Trophoblast cell (in vitro differentiated cells and primary cell): ENCODE measurements around the gene HTT.

Experiments
- DNase-seq, 2 donors: peaks; one replicate each; pipeline ENCODE4 v3.0.0-alpha.2; 2016
- H2AFZ ChIP-seq: 2 replicates; pipeline ENCODE4 v1.6.1; 2013; ENCODE audit warnings: low read length, moderate library complexity, mild to moderate bottlenecking; ENCODE audit not compliant: insufficient read depth, poor library complexity
- H2AK5ac ChIP-seq: 2 replicates; pipeline ENCODE4 v1.6.1; 2013; ENCODE audit warnings: mild to moderate bottlenecking, low read length
- H2BK120ac ChIP-seq: 2 replicates; pipeline ENCODE4 v1.6.1; 2013; ENCODE audit warnings: low read length, mild to moderate bottlenecking, moderate library complexity; ENCODE audit not compliant: insufficient read depth, poor library complexity
- H2BK12ac ChIP-seq: 2 replicates; pipeline ENCODE4 v1.6.1; 2013; ENCODE audit warnings: mild to moderate bottlenecking, low read length, moderate library complexity
- H2BK5ac ChIP-seq: 2 replicates; pipeline ENCODE4 v1.6.1; 2013; ENCODE audit warnings: low read length, low read depth, moderate library complexity, mild to moderate bottlenecking; ENCODE audit not compliant: poor library complexity
- H3K14ac ChIP-seq: 2 replicates; pipeline ENCODE4 v1.6.1; 2013; ENCODE audit warnings: mild to moderate bottlenecking, low read length
- H3K18ac ChIP-seq: 2 replicates; pipeline ENCODE4 v1.6.1; 2013; ENCODE audit warnings: mild to moderate bottlenecking, low read length
- H3K23ac ChIP-seq: 2 replicates; pipeline ENCODE4 v1.6.1; 2013; ENCODE audit warnings: low read length
- H3K27ac ChIP-seq: 2 replicates; pipeline ENCODE4 v1.5.1; 2013; ENCODE audit warnings: low read depth, mild to moderate bottlenecking, inconsistent platforms, low read length, moderate library complexity
- H3K27me3 ChIP-seq: 2 replicates; pipeline ENCODE4 v1.6.1; 2013; ENCODE audit warnings: inconsistent platforms, mild to moderate bottlenecking, low read length, moderate library complexity; ENCODE audit not compliant: insufficient read depth
- H3K36me3 ChIP-seq, 2 experiments: 1 replicate in 1 of 2; 2 replicates in 1 of 2; pipeline ENCODE4 v1.6.1; 2013; ENCODE audit warnings: low read length in 2 of 2, mild to moderate bottlenecking in 2 of 2, moderate library complexity in 1 of 2; ENCODE audit not compliant: insufficient read depth in 2 of 2, control insufficient read depth in 1 of 2
- H3K4ac ChIP-seq: 2 replicates; pipeline ENCODE4 v1.6.1; 2013; ENCODE audit warnings: low read depth, mild to moderate bottlenecking, low read length, moderate library complexity
- H3K4me1 ChIP-seq, 2 experiments: 1 replicate in 1 of 2; 2 replicates in 1 of 2; pipeline ENCODE4 v1.6.1; 2013; ENCODE audit warnings: low read length in 2 of 2, mild to moderate bottlenecking in 2 of 2, moderate library complexity in 1 of 2; ENCODE audit not compliant: insufficient read depth in 2 of 2, control insufficient read depth in 1 of 2
- H3K4me2 ChIP-seq: 2 replicates; pipeline ENCODE4 v1.6.1; 2013; ENCODE audit warnings: inconsistent platforms, mild to moderate bottlenecking, low read length, moderate library complexity
- H3K4me3 ChIP-seq: 2 replicates; pipeline ENCODE4 v1.5.1; 2013; ENCODE audit warnings: mild to moderate bottlenecking, low read depth, low read length, inconsistent platforms
- H3K79me1 ChIP-seq: one replicate; pipeline ENCODE4 v1.6.1; 2013; ENCODE audit warnings: low read length
- H3K79me2 ChIP-seq: 2 replicates; pipeline ENCODE4 v1.6.1; 2013; ENCODE audit warnings: low read length, mild to moderate bottlenecking; ENCODE audit not compliant: control insufficient read depth, insufficient read depth, poor library complexity
- H3K9ac ChIP-seq: 2 replicates; pipeline ENCODE4 v1.6.1; 2013; ENCODE audit warnings: mild to moderate bottlenecking, low read length
- H3K9me3 ChIP-seq: 2 replicates; pipeline ENCODE4 v1.6.1; 2013; ENCODE audit warnings: low read depth, mild to moderate bottlenecking, control low read depth, inconsistent platforms, low read length; ENCODE audit not compliant: insufficient read depth
- H4K12ac ChIP-seq: 2 replicates; pipeline ENCODE4 v1.6.1; 2013; ENCODE audit warnings: low read depth, mild to moderate bottlenecking, low read length, moderate library complexity
- H4K8ac ChIP-seq: 2 replicates; pipeline ENCODE4 v1.6.1; 2013; ENCODE audit warnings: low read depth, mild to moderate bottlenecking, low read length, moderate library complexity
- H4K91ac ChIP-seq: one replicate; pipeline ENCODE4 v1.6.1; 2013; ENCODE audit warnings: low read depth, mild to moderate bottlenecking, low read length, moderate library complexity
- WGBS: extraction: QIAGEN DNeasy Blood & Tissue Kit; methylation state at CpG from one replicate; pipeline ENCODE4 v1.1.7; 2013; ENCODE audit warnings: missing lambda C conversion rate; ENCODE audit not compliant: insufficient read length, insufficient coverage; ENCODE audit errors: extremely low coverage; 5-methylcytosine and 5-hydroxymethylcytosine counted together

Gene HTT

GRCh38 chr4:3211866-3212265 lies 137.4 kb downstream of the HTT start:
- Histone ChIP-seq H4K8ac (no peak overlapping the region), H3K9me3 (no peaks in the 10 kb centered on the region), H3K4me1 (peaks cover 0 to 4% of the 10 kb centered on the region in 2 experiments), H3K4me3 (no peak overlapping the region), H3K27me3 (no peaks in the 10 kb centered on the region), H2BK5ac (no peak overlapping the region), H3K79me1 (no peaks in the 10 kb centered on the region), H3K79me2 (no peaks in the 10 kb centered on the region), H3K4ac (no peak overlapping the region), H4K91ac (no peak overlapping the region), H3K36me3 (peaks cover 51 to 67% of the 10 kb centered on the region in 2 experiments), H3K9ac (no peak overlapping the region), H2AFZ (no peak overlapping the region), H3K23ac (no peak overlapping the region), H3K14ac (no peak overlapping the region), H2AK5ac (no peak overlapping the region), H2BK120ac (no peak overlapping the region), H2BK12ac (no peak overlapping the region), H3K27ac (no peak overlapping the region), H3K18ac (no peak overlapping the region), H4K12ac (no peak overlapping the region), H3K4me2 (no peak overlapping the region)
- no CpG with 5 or more reads among the region's 8 CpGs for WGBS
- DNase-seq = no peak

GRCh38 chr4:3212391-3213105 lies 138.1 kb downstream of the HTT start:
- Histone ChIP-seq H3K27me3 (no peaks in the 10 kb centered on the region), H3K4me3 (no peak overlapping the region)

GRCh38 chr4:3213106-3213425 lies 138.6 kb downstream of the HTT start:
- no peaks in the 10 kb centered on the region for H3K79me2 ChIP-seq

More at GRCh38 chr4:3212391-3213105, 138.1 kb downstream of the HTT start:
- Histone ChIP-seq H2BK5ac (no peak overlapping the region), H3K23ac (no peak overlapping the region), H3K18ac (no peak overlapping the region), H2AK5ac (no peak overlapping the region), H3K14ac (no peak overlapping the region), H3K9ac (no peak overlapping the region), H3K79me2 (no peaks in the 10 kb centered on the region), H3K79me1 (no peaks in the 10 kb centered on the region), H3K9me3 (no peaks in the 10 kb centered on the region), H4K12ac (no peak overlapping the region), H3K27ac (no peak overlapping the region), H3K36me3 (peaks cover 53 to 67% of the 10 kb centered on the region in 2 experiments), H3K4me1 (peaks cover 0 to 4% of the 10 kb centered on the region in 2 experiments), H4K91ac (no peak overlapping the region), H3K4me2 (no peak overlapping the region), H2BK12ac (no peak overlapping the region), H2AFZ (no peak overlapping the region), H4K8ac (no peak overlapping the region), H3K4ac (no peak overlapping the region), H2BK120ac (no peak overlapping the region)
- no peak for DNase-seq
- WGBS = no CpG with 5 or more reads among the region's 12 CpGs

GRCh38 chr4:3213661-3214250 lies 139.3 kb downstream of the HTT start:
- no CpG with 5 or more reads among the region's 15 CpGs for WGBS

More at GRCh38 chr4:3213106-3213425, 138.6 kb downstream of the HTT start:
- Histone ChIP-seq H3K14ac (no peak overlapping the region), H2BK5ac (no peak overlapping the region), H2AFZ (no peak overlapping the region), H3K4me2 (no peak overlapping the region), H3K79me1 (no peaks in the 10 kb centered on the region), H3K18ac (no peak overlapping the region), H3K9ac (no peak overlapping the region), H2BK12ac (no peak overlapping the region), H4K91ac (no peak overlapping the region), H3K4me1 (peaks cover 0 to 4% of the 10 kb centered on the region in 2 experiments), H3K23ac (no peak overlapping the region), H2BK120ac (no peak overlapping the region), H3K4ac (no peak overlapping the region), H4K8ac (no peak overlapping the region), H4K12ac (no peak overlapping the region), H3K36me3 (peaks cover 57 to 69% of the 10 kb centered on the region in 2 experiments), H2AK5ac (no peak overlapping the region), H3K4me3 (no peak overlapping the region), H3K27ac (no peak overlapping the region), H3K9me3 (no peaks in the 10 kb centered on the region), H3K27me3 (no peaks in the 10 kb centered on the region)
- no peak for DNase-seq
- no CpG with 5 or more reads among the region's 4 CpGs for WGBS

More at GRCh38 chr4:3213661-3214250, 139.3 kb downstream of the HTT start:
- no peaks in the 10 kb centered on the region for H3K9me3 ChIP-seq
- H4K12ac ChIP-seq = no peak overlapping the region
- no peaks in the 10 kb centered on the region for H3K27me3 ChIP-seq
- peaks cover 59 to 70% of the 10 kb centered on the region in 2 experiments for H3K36me3 ChIP-seq
- H2AFZ ChIP-seq = no peak overlapping the region
- no peak overlapping the region for H3K4ac ChIP-seq
- no peak for DNase-seq
- H3K4me1 ChIP-seq = peaks cover 0 to 4% of the 10 kb centered on the region in 2 experiments
- no peak overlapping the region for H4K91ac ChIP-seq
- H2AK5ac ChIP-seq = no peak overlapping the region
- H2BK12ac ChIP-seq = no peak overlapping the region
- H3K18ac ChIP-seq = no peak overlapping the region
- no peak overlapping the region for H3K14ac ChIP-seq
- no peak overlapping the region for H2BK120ac ChIP-seq
- H3K4me3 ChIP-seq = no peak overlapping the region
- H3K23ac ChIP-seq = no peak overlapping the region
- no peak overlapping the region for H4K8ac ChIP-seq
- H2BK5ac ChIP-seq = no peak overlapping the region
- no peaks in the 10 kb centered on the region for H3K79me2 ChIP-seq
- no peak overlapping the region for H3K4me2 ChIP-seq
- H3K9ac ChIP-seq = peak overlapping the region; percentile 37
- no peaks in the 10 kb centered on the region for H3K79me1 ChIP-seq
- no peak overlapping the region for H3K27ac ChIP-seq
